ENCODE measurements around the gene DCLRE1C. TPM values are rescaled to one million over a fixed set of nuclear protein-coding genes. Genes with fewer than 3 reads are reported as not detected.
A peak's percentile ranks its signal among the peaks of the same experiment; 100 is the strongest.

DCLRE1C gene
- total and polyA plus RNA-seq, 9 of the 15 experiments (the other 6 are each of a cell fraction or from before 2014, with no cell fraction given), result 8.8 to 22.2 (median 13.9) TPM

DNA sequence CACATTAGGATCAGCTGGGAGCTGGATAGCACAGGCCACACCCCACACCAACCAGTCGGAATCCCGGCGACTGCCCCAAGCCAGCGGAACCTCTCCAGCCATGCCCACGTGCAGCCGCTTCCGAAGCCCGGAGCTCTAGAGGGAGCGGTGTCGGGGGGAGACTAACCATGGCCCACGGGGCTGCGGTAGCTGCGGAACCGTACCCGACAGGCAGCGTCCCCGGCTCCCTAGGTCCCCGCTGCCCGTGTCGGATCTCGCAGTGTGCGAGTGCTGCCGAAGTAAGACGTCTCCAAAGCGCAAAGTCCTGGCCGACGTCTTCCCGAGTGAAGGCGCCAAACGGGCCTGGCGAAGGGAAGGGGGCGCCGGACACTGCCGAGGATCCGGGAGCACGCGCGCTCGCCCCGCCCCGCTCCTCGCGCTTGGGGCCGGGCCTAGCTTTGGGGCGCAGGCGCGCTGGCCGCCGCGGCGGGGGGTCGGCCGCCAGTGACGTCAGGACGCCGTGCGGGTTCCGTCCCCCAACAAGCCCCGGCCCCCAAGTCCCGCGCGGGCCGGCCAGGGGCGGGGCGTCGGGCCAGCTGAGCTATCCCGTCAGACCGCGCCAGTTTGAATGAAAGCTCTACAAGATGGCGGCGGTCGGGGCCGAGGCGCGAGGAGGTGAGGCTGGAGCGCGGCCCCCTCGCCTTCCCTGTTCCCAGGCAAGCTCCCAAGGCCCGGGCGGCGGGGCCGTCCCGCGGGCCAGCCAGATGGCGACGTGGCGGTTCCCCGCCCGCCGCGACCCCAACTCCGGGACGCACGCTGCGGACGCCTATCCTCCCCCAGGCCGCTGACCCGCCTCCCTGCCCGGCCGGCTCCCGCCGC lies 75.4 kb downstream of the DCLRE1C start, which contains the start of gene SUV39H2 (continued):
- TF ChIP-seq, protein P1, sequence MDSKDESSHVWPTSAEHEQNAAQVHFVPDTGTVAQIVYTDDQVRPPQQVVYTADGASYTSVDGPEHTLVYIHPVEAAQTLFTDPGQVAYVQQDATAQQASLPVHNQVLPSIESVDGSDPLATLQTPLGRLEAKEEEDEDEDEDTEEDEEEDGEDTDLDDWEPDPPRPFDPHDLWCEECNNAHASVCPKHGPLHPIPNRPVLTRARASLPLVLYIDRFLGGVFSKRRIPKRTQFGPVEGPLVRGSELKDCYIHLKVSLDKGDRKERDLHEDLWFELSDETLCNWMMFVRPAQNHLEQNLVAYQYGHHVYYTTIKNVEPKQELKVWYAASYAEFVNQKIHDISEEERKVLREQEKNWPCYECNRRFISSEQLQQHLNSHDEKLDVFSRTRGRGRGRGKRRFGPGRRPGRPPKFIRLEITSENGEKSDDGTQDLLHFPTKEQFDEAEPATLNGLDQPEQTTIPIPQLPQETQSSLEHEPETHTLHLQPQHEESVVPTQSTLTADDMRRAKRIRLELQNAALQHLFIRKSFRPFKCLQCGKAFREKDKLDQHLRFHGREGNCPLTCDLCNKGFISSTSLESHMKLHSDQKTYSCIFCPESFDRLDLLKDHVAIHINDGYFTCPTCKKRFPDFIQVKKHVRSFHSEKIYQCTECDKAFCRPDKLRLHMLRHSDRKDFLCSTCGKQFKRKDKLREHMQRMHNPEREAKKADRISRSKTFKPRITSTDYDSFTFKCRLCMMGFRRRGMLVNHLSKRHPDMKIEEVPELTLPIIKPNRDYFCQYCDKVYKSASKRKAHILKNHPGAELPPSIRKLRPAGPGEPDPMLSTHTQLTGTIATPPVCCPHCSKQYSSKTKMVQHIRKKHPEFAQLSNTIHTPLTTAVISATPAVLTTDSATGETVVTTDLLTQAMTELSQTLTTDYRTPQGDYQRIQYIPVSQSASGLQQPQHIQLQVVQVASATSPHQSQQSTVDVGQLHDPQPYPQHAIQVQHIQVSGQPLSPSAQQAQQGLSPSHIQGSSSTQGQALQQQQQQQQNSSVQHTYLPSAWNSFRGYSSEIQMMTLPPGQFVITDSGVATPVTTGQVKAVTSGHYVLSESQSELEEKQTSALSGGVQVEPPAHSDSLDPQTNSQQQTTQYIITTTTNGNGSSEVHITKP (IDR thresholded peaks at IDR 0.05; ENCODE audit: partially characterized antibody), result no peak
- TF ChIP-seq SMARCC2 (IDR thresholded peaks at IDR 0.05; ENCODE audit: low read depth) (no peak), POLR2AphosphoS2 (IDR thresholded peaks at IDR 0.05; ENCODE audit: low read length) (no peak), KDM2B (CRISPR knock-in tag; IDR thresholded peaks at IDR 0.05) (0 out of 2 replicates have a peak, but pooled peaks have one; percentile 32), ZNF445 (CRISPR knock-in tag; IDR thresholded peaks at IDR 0.05; ENCODE audit: low read depth) (no peak), EGR1 (conservative IDR thresholded peaks at IDR 0.05) (no peak), MECOM (CRISPR knock-in tag; IDR thresholded peaks at IDR 0.05) (no peak)
- TF ChIP-seq, protein P2, sequence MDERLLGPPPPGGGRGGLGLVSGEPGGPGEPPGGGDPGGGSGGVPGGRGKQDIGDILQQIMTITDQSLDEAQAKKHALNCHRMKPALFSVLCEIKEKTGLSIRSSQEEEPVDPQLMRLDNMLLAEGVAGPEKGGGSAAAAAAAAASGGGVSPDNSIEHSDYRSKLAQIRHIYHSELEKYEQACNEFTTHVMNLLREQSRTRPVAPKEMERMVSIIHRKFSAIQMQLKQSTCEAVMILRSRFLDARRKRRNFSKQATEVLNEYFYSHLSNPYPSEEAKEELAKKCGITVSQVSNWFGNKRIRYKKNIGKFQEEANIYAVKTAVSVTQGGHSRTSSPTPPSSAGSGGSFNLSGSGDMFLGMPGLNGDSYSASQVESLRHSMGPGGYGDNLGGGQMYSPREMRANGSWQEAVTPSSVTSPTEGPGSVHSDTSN (CRISPR knock-in tag; IDR thresholded peaks at IDR 0.05; ENCODE audit: low read depth), result no peak
- TF ChIP-seq, protein P2 (tag; conservative IDR thresholded peaks at IDR 0.05; ENCODE audit: low read depth), result no peak
- TF ChIP-seq, protein P3, sequence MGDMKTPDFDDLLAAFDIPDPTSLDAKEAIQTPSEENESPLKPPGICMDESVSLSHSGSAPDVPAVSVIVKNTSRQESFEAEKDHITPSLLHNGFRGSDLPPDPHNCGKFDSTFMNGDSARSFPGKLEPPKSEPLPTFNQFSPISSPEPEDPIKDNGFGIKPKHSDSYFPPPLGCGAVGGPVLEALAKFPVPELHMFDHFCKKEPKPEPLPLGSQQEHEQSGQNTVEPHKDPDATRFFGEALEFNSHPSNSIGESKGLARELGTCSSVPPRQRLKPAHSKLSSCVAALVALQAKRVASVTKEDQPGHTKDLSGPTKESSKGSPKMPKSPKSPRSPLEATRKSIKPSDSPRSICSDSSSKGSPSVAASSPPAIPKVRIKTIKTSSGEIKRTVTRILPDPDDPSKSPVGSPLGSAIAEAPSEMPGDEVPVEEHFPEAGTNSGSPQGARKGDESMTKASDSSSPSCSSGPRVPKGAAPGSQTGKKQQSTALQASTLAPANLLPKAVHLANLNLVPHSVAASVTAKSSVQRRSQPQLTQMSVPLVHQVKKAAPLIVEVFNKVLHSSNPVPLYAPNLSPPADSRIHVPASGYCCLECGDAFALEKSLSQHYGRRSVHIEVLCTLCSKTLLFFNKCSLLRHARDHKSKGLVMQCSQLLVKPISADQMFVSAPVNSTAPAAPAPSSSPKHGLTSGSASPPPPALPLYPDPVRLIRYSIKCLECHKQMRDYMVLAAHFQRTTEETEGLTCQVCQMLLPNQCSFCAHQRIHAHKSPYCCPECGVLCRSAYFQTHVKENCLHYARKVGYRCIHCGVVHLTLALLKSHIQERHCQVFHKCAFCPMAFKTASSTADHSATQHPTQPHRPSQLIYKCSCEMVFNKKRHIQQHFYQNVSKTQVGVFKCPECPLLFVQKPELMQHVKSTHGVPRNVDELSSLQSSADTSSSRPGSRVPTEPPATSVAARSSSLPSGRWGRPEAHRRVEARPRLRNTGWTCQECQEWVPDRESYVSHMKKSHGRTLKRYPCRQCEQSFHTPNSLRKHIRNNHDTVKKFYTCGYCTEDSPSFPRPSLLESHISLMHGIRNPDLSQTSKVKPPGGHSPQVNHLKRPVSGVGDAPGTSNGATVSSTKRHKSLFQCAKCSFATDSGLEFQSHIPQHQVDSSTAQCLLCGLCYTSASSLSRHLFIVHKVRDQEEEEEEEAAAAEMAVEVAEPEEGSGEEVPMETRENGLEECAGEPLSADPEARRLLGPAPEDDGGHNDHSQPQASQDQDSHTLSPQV (IDR thresholded peaks at IDR 0.05), result 0 out of 2 replicates have a peak, but pooled peaks have one; percentile 49
- TF ChIP-seq, protein P4, sequence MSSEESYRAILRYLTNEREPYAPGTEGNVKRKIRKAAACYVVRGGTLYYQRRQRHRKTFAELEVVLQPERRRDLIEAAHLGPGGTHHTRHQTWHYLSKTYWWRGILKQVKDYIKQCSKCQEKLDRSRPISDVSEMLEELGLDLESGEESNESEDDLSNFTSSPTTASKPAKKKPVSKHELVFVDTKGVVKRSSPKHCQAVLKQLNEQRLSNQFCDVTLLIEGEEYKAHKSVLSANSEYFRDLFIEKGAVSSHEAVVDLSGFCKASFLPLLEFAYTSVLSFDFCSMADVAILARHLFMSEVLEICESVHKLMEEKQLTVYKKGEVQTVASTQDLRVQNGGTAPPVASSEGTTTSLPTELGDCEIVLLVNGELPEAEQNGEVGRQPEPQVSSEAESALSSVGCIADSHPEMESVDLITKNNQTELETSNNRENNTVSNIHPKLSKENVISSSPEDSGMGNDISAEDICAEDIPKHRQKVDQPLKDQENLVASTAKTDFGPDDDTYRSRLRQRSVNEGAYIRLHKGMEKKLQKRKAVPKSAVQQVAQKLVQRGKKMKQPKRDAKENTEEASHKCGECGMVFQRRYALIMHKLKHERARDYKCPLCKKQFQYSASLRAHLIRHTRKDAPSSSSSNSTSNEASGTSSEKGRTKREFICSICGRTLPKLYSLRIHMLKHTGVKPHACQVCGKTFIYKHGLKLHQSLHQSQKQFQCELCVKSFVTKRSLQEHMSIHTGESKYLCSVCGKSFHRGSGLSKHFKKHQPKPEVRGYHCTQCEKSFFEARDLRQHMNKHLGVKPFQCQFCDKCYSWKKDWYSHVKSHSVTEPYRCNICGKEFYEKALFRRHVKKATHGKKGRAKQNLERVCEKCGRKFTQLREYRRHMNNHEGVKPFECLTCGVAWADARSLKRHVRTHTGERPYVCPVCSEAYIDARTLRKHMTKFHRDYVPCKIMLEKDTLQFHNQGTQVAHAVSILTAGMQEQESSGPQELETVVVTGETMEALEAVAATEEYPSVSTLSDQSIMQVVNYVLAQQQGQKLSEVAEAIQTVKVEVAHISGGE (CRISPR knock-in tag; IDR thresholded peaks at IDR 0.05), result peak in 2 of 3 experiments; percentile 68 to 85; a peak in 3 of 6 replicates
